Upper lobe of left lung (tissue), 6 donors: ENCODE measurements around the gene VPS37B. TPM values are rescaled to one million over a fixed set of nuclear protein-coding genes. Genes with fewer than 3 reads are reported as not detected.

Experiments used
- ATAC-seq, 2 donors: fragments of 200-7000 bp; cut with Tn5 transposase; one replicate each; pipeline ENCODE4 v1.9.1; 2022; ENCODE audit warnings: mild to moderate bottlenecking in 2 of 2, moderate library complexity in 2 of 2; ENCODE audit not compliant: low FRiP score in 2 of 2
- DNase-seq, 2 donors: peaks; one replicate each; pipeline ENCODE4 v3.0.0-alpha.2; 2019 to 2020
- H3K27ac ChIP-seq, 4 donors: fragments of 200-600 bp; sonication (generic); one replicate each; pipeline ENCODE4 v1.5.1; 2016 to 2019
- H3K27me3 ChIP-seq, 4 donors: fragments of 200-600 bp; sonication (generic); one replicate each; pipeline ENCODE4 v1.5.1; 2017 to 2019
- H3K36me3 ChIP-seq, 4 donors: fragments of 200-600 bp; sonication (generic); one replicate each; pipeline ENCODE4 v1.5.1; 2016 to 2019
- H3K4me1 ChIP-seq, 4 donors: fragments of 200-600 bp; sonication (generic); one replicate each; pipeline ENCODE4 v1.5.1; 2018 to 2019
- H3K4me3 ChIP-seq, 4 donors: fragments of 200-600 bp; sonication (generic); one replicate each; pipeline ENCODE4 v1.5.1; 2017 to 2019; ENCODE audit warnings: mild to moderate bottlenecking in 2 of 4, moderate library complexity in 1 of 4
- H3K9me3 ChIP-seq, 4 donors: fragments of 200-600 bp; sonication (generic); one replicate each; pipeline ENCODE4 v1.5.1; 2018 to 2019
- CTCF ChIP-seq, 6 experiments: fragments of 450-650 bp in 4 of 6; fragments of 200-600 bp in 2 of 6; sonication (generic) in 2 of 6; IDR thresholded peaks; one replicate each; pipeline ENCODE4 v1.5.1; 2016 to 2019; ENCODE audit warnings: antibody characterized with exemption in 6 of 6
- EP300 ChIP-seq, 4 donors: sonication (generic); formaldehyde crosslinking; IDR thresholded peaks; one replicate each; pipeline ENCODE4 v1.5.1; 2017; ENCODE audit warnings: antibody characterized with exemption in 4 of 4, control low read depth in 2 of 4
- POLR2A ChIP-seq, 4 donors: fragments of 450-650 bp; IDR thresholded peaks; one replicate each; pipeline ENCODE4 v1.5.1; 2016 to 2017; ENCODE audit warnings: antibody characterized with exemption in 4 of 4, mild to moderate bottlenecking in 2 of 4
- POLR2AphosphoS5 ChIP-seq, 2 donors: sonication (generic); formaldehyde crosslinking; IDR thresholded peaks; one replicate each; pipeline ENCODE4 v1.5.1; 2017; ENCODE audit warnings: antibody characterized with exemption in 2 of 2
- WGBS, 2 donors: methylation state at CpG; one replicate each; pipeline ENCODE4 v1.1.5; 2017 to 2018; 5-methylcytosine and 5-hydroxymethylcytosine counted together
- total RNA-seq, 6 donors: library from RNA; depleted of rRNA in 4 of 6; stranded (reverse); fragments of >200 nt in 4 of 6; gene quantifications; one replicate each; pipeline versions ENCODE4 v1.1.0 to v1.2.1, GENCODE V29; 2016 to 2021
- donor health status: DM: no; HTN: no; CAD: no; lungs with moderate emphysema.
- donor health status: DM: no; HTN: yes; CAD: no; lungs with severe emphysema.

VPS37B gene
- total RNA-seq, 6 donors from 2014 or later: 41.2 to 93.2 (median 64.0) TPM

DNA sequence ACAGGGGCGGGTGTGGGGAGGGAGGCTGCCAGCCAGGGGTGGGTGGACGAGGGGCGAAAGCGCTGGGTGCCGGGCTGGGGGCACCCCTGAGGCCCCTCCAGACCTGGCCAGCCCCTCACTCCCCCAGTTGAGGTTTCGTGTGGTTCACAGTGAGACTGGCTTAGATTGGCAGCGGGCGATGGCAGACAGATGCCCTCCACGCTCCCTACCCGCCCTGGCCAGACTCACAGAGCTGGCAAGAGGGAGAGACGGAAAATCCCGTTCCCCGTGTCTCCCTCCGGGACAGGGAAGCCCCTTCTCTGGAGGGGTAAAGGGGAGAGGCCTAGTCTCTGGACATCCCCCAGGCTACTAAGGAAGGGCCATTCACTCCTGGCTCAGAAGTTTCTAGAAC lies 33.2 kb upstream of the VPS37B start:
- DNase-seq (no peak), ATAC-seq (no peak)
- no peak overlapping the region for H3K27ac ChIP-seq
- no peaks in the 10 kb centered on the region for H3K9me3 ChIP-seq
- no peaks in the 10 kb centered on the region for H3K4me1 ChIP-seq
- no peak overlapping the region for H3K4me3 ChIP-seq
- WGBS, 2 donors: 70 to 92% methylated on average over 2 to 14 of the region's 14 CpGs
- H3K36me3 ChIP-seq: no peaks in the 10 kb centered on the region
- TF ChIP-seq CTCF (IDR thresholded peaks at IDR 0.05): no peak
- TF ChIP-seq POLR2A (IDR thresholded peaks at IDR 0.05): no peak
- no peak for TF ChIP-seq POLR2AphosphoS5 (IDR thresholded peaks at IDR 0.05)
- no peak for TF ChIP-seq EP300 (IDR thresholded peaks at IDR 0.05)
- no peaks in the 10 kb centered on the region for H3K27me3 ChIP-seq

DNA sequence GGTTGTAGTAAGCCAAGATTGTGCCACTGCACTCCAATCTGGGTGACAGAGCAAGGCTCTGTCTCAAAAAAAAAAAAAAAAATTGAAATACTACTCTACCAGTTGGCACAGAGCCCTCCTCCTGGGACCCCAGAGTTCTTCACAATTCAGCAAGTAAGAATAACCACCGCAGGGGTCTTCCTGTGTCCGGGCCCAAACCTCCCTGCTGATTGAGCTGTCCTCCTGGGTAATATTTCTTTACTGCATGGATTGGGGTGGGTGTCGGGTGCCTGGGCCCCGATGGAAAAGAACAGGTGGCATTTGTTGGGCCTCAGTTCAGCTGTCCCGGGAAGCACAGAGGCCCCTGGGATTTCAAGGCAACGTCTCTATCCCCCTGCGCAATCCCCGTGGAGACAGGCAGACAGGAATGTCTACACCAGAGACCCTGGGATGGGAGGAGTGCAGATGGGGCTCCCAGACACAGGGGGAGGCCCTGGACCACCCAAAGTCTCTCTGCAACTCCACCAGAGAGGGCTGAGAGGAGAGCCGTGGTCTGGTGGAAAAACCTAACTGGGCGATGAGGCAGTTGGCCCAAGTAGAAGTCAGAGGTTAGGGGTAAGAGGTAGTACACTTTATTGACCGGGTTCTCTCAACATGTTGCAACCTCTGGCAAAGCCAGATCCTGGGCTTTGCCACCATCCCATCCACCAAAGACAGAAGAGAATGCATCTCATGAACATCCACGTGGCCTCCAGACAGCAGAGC lies 32.7 kb upstream of the VPS37B start:
- H3K27me3 ChIP-seq: no peaks in the 10 kb centered on the region
- ATAC-seq (no peak), DNase-seq (no peak)
- no peaks in the 10 kb centered on the region for H3K4me1 ChIP-seq
- WGBS, 2 donors: 85 to 86% methylated on average over 12 of the region's 12 CpGs
- H3K9me3 ChIP-seq: no peaks in the 10 kb centered on the region
- H3K36me3 ChIP-seq: no peaks in the 10 kb centered on the region
- H3K27ac ChIP-seq: no peak overlapping the region
- no peak overlapping the region for H3K4me3 ChIP-seq
- no peak for TF ChIP-seq EP300 (IDR thresholded peaks at IDR 0.05)
- TF ChIP-seq POLR2A (IDR thresholded peaks at IDR 0.05): no peak
- no peak for TF ChIP-seq POLR2AphosphoS5 (IDR thresholded peaks at IDR 0.05)
- no peak for TF ChIP-seq CTCF (IDR thresholded peaks at IDR 0.05)

- ATAC-seq (no peak), DNase-seq (no peak)
- H3K27me3 ChIP-seq: no peaks in the 10 kb centered on the region
- no peak overlapping the region for H3K4me3 ChIP-seq
- no peaks in the 10 kb centered on the region for H3K4me1 ChIP-seq
- H3K36me3 ChIP-seq: no peaks in the 10 kb centered on the region
- no peaks in the 10 kb centered on the region for H3K9me3 ChIP-seq
- no peak for TF ChIP-seq POLR2A (IDR thresholded peaks at IDR 0.05)
- TF ChIP-seq CTCF (IDR thresholded peaks at IDR 0.05): no peak
- no peak for TF ChIP-seq POLR2AphosphoS5 (IDR thresholded peaks at IDR 0.05)
- no peak for TF ChIP-seq EP300 (IDR thresholded peaks at IDR 0.05)
- WGBS, 2 donors: 82 to 86% methylated on average over 11 of the region's 11 CpGs
- no peak overlapping the region for H3K27ac ChIP-seq
Observed at GRCh38 chr12:122927756-122928403, 32.0 kb upstream of the VPS37B start.

- H3K36me3 ChIP-seq: no peaks in the 10 kb centered on the region
- DNase-seq (no peak), ATAC-seq (no peak)
- no peaks in the 10 kb centered on the region for H3K27me3 ChIP-seq
- peaks cover 11 to 16% (median 15%) of the 10 kb centered on the region in 4 donors for H3K4me1 ChIP-seq
- no peaks in the 10 kb centered on the region for H3K9me3 ChIP-seq
- no peak overlapping the region for H3K27ac ChIP-seq
- TF ChIP-seq POLR2AphosphoS5 (IDR thresholded peaks at IDR 0.05) (no peak), POLR2A (IDR thresholded peaks at IDR 0.05) (no peak), EP300 (IDR thresholded peaks at IDR 0.05) (no peak), CTCF (IDR thresholded peaks at IDR 0.05) (no peak)
- WGBS, 2 donors: 53 to 81% methylated on average over 8 of the region's 8 CpGs
- H3K4me3 ChIP-seq: no peak overlapping the region
Observed at GRCh38 chr12:122921917-122922316, 26.0 kb upstream of the VPS37B start.
